Middle frontal gyrus (tissue), 1 donor: Measurements from ENCODE around the gene POGK.

ENCODE experiments used
- DNase-seq: peaks from one replicate; pipeline ENCODE4 v3.0.0-alpha.2; 2015; ENCODE audit warnings: low spot score; ENCODE audit errors: extremely low spot score

The POGK gene

DNA sequence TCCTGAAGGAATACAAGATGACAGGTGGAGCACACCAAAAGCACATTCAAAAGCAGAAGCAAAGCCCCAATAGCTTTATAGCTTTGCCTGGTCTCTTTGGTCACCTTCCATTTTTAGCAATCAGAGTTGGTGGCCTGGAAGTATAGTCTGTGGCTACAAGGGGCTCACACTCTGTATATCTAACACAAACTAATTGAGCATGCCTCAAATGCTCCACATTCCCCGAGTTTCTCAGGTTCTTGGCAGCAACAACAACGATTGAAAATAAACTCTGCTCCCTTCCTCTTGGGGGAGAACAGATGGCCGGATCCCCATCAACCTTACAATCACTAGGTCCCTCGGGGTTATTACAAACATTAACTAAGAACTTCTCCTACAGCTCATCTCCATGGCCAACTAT lies 61.7 kb downstream of the POGK start:
- no peak for DNase-seq

DNA sequence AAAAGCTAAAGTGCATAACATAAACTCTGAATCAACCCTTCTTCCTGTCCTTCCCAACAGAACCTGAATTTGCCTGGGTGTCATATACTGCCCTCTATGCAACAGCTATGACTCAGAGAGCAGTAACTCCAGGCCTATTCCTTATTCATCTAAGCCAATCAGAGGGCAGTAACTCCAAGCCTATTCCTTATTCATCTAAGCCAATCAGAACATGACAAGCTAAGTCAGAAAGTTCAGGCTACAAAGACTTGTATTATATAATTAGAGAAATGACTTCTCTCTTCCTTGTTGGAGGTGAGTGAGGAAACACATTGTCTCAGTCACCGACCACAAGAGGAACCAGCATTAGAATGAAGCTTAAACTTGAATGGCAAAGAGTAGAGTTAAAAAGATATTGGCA lies 63.0 kb downstream of the POGK start:
- DNase-seq: no peak

DNA sequence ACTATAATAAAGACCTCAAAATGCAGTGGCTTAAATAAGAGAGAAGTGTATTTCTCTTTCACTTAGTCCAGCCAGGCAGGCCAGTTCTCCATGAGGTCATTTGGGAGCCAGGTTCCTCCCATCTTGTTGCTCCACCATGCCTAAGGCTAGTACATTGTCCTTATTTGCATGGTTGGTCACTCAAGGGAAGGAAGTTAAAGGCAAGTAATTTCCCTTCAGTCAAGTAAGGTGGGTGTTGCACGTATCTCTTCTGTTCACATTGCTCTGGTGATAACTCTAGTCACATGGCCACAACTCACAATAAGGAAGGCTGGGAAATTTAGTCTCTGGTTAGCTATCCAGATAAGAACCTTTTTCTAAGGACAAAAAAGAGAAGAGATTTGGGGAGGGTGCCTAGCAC lies 64.0 kb downstream of the POGK start:
- DNase-seq: no peak

DNA sequence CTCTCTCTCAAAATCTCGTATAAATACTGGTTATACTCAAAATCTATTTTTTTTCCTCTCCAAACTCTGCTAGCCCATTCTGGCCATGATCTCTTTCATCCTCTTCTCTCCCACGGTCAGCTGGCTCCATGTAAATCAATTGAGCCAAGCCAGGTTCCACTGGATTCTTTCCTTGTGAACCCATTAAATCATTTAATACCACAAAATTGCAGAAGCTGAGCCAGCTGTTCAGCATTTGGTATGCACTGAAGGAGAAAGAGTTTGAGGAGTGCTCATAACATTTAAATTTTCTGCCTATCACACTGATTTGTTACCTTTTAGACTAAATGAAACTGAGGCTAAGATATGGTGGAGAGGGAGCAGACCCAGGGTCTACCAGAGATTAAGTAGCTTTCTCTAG lies 65.9 kb downstream of the POGK start:
- no peak for DNase-seq

DNA sequence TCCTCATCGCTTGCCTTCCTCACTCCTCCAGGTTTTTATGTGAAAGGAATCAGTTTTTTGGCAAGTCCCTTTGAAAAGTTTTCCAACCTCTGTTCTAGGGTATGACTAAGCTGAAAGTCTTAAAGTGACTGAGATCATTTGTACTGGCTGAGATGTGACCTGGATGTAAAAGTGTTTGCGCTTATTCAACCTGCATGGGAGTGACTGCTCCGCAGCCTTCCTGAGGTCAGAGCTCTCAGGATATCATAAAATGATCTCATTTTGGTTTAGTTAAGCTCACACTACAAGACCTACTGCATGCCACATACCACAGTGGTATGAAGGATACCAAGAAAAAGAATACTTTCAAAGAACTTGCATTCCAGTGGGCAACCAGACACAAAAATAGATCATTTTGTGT lies 66.6 kb downstream of the POGK start:
- no peak for DNase-seq
